AG04449 (cell line): ENCODE measurements around the gene ZNF628.

Experiments
- CTCF ChIA-PET: fragments of 350-600 bp; formaldehyde crosslinking; extraction: SDS; loops from one replicate; lab custom pipeline; 2021; ENCODE audit warnings: antibody characterized with exemption; lab: Yijun Ruan, JAX
- POLR2A ChIA-PET: fragments of 400-600, 350-600 bp; formaldehyde crosslinking; extraction: SDS; loops from one replicate; lab custom pipeline; 2020; ENCODE audit warnings: antibody characterized with exemption, inconsistent platforms; lab: Yijun Ruan, JAX
- DNase-seq: peaks from one replicate; pipeline ENCODE4 v3.0.0-alpha.2; 2010; ENCODE audit warnings: low read depth, low spot score
- H3K4me3 ChIP-seq: 2 replicates; pipeline ENCODE4 v1.5.1; 2011; ENCODE audit warnings: low read depth, mild to moderate bottlenecking, control low read depth, low read length
- TF ChIP-seq, protein P1 (sequence below): IDR thresholded peaks from one replicate; pipeline ENCODE4 v1.5.1; 2011; ENCODE audit warnings: mild to moderate bottlenecking, moderate library complexity, low read length, control low read depth, inconsistent platforms; ENCODE audit not compliant: insufficient read depth; ENCODE audit errors: missing control alignments

The ZNF628 gene

DNA sequence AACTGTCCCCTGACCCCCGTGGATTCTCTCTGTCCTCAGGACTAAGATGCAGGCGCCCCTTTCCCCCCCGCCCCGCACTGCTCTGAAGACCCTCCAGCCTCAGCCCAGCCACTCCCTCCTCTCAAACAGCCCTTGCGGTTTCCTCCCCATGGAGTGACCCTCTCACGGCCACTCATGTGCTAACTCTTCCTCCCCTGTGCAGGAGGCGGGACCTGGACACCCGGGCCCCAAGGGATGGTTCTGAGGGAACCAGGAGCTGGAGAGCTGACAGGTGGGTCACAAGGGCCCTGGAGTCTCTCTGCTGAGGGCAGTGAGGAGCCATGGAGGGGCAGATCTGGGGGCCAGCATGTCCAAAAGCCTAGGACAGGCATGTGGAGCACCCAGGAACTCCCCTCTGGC is 16.9 kb upstream of the ZNF628 start:
- POLR2A ChIA-PET = no interaction called here

DNA sequence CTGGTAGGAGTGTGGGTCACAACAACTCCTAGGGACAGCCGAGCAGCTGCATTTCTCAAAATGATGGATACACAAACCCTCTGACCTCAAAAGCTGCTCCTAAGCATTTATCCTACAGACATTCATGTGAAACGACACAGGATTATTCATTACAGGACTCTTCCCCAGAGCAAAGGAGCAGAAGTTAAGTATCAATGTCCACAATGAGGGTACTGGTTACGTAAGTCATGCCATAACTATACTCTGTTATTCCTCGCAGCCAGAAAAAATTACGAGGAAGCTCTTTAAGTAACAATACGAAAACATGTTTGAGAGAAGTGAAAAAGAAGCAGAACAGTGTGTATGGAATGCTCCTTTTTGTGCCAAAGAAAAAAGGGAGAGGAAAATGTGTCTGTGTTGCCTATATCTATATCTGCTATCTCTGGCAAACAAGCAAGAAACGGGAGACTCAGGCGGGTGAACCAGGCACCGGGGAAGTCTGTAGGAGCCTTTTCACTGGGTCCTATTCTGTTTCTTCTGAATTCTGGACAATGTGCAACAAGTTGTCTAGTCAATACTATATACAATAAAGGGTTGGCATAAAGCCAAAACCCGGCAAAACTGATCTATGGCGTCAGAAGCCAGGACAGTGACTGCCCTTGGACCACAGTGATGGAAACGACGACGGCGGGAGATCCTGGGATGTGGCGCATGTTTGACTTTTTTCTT is 16.3 kb upstream of the ZNF628 start:
- ChIA-PET POLR2A (no interaction called here), CTCF (interaction anchor here (0.7 to 3.4 kb wide), 13 partner anchors 8 to 320 kb away, joined by 3 to 30 read pairs (median 3); partner anchors contain the start of genes DNAAF3 and ZNF628)
- TF ChIP-seq, protein P1, sequence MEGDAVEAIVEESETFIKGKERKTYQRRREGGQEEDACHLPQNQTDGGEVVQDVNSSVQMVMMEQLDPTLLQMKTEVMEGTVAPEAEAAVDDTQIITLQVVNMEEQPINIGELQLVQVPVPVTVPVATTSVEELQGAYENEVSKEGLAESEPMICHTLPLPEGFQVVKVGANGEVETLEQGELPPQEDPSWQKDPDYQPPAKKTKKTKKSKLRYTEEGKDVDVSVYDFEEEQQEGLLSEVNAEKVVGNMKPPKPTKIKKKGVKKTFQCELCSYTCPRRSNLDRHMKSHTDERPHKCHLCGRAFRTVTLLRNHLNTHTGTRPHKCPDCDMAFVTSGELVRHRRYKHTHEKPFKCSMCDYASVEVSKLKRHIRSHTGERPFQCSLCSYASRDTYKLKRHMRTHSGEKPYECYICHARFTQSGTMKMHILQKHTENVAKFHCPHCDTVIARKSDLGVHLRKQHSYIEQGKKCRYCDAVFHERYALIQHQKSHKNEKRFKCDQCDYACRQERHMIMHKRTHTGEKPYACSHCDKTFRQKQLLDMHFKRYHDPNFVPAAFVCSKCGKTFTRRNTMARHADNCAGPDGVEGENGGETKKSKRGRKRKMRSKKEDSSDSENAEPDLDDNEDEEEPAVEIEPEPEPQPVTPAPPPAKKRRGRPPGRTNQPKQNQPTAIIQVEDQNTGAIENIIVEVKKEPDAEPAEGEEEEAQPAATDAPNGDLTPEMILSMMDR = no peak
- peak overlapping the region; percentile 98 for H3K4me3 ChIP-seq
- DNase-seq = no peak

More for the DNA sequence above, 16.9 kb upstream of the ZNF628 start:
- no peak for DNase-seq
- no peak overlapping the region for H3K4me3 ChIP-seq
- CTCF ChIA-PET = interaction anchor here (0.8 to 3.4 kb wide), 12 partner anchors 8 to 319 kb away, joined by 3 to 30 read pairs (median 4); partner anchors contain the start of genes DNAAF3 and ZNF628
- TF ChIP-seq, protein P1 = no peak

DNA sequence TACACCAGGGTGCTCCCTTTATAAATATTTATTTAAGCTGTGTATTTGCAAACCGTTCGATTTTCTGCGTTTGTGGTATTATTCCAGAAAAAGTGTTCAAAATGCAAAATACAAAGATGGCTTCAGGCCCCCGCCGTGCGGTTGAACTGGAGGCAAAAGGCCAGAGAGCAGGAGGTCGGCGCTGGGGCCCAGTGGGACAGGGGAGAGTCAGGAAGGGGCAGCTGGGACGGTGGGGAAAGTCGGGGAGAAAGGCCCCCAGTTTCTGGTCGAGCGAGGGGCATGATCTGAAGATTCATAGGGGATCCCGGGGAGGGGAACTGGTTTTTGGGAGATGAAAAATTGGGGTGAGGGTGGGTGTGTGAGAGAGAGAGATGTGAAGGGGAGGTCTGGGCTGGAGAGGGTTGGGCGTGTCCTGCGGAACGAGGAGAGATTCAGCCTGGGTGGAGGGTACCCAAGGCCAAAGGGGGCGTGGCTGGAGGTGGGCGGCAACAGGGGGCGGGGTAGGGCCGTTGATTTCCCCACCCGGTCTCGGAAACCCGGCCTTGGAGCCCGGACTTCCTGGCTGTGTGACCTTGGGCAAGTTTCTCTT is 15.7 kb upstream of the ZNF628 start:
- H3K4me3 ChIP-seq = peak overlapping the region; percentile 98
- TF ChIP-seq, protein P1 = no peak
- POLR2A ChIA-PET = no interaction called here
- no peak for DNase-seq
- CTCF ChIA-PET = interaction anchor here (0.7 to 2.9 kb wide), 7 partner anchors 9 to 320 kb away, joined by 3 to 25 read pairs (median 3); no protein-coding TSS in a partner anchor

DNA sequence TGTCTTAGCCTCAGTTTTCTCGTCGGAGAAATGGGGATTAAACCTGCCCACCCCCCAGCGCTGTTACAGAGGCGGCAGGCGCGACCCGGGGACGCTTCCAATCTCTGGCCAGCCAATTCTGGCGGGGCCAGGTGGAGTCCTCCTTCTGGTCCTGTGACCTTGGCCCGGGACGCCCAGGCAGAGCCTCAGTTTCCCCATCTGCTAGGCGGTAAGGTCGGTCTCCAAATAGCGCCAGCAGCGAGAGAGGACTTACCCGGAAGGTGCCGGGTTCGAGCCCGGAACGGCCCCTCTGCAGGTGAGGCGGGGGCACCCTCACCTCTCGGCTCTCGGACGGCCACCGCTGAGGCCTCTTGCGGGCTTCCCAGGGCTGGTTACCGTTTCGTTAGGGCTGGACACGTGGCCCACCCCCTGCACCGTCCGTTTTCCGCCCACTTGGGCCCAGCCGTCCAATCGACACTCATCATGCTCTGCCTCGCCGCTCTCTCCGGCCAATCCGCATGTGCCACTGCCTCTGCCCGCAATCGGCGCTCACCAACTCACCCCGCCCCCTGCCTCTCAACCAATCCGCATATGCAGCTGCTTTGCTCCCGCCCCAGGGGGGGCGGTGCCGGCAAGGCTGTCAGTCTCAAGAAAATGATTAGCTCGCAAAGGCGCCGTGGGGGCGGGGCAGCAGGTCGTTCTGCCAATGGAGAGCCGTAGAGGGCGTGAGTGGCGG is 15.0 kb upstream of the ZNF628 start, which contains the start of gene ISOC2:
TSS of gene ISOC2 (minus strand) at position 384 of the 715 bp plus-strand sequence. CDS start 5,156 bp downstream, outside the sequence.
- peak; percentile 98 for DNase-seq
- CTCF ChIA-PET = interaction anchor here (0.9 to 1.5 kb wide), 3 partner anchors 9 to 164 kb away, joined by 3 to 4 read pairs (median 3); no protein-coding TSS in a partner anchor
- TF ChIP-seq, protein P1 = no peak
- POLR2A ChIA-PET = interaction anchor here (0.7 to 1.0 kb wide), 6 partner anchors 10 to 71 kb away, joined by 3 to 9 read pairs (median 4); partner anchors contain the start of genes UBE2S and ZNF628
- peak within 1 kb of the TSS; percentile 98 for H3K4me3 ChIP-seq

DNA sequence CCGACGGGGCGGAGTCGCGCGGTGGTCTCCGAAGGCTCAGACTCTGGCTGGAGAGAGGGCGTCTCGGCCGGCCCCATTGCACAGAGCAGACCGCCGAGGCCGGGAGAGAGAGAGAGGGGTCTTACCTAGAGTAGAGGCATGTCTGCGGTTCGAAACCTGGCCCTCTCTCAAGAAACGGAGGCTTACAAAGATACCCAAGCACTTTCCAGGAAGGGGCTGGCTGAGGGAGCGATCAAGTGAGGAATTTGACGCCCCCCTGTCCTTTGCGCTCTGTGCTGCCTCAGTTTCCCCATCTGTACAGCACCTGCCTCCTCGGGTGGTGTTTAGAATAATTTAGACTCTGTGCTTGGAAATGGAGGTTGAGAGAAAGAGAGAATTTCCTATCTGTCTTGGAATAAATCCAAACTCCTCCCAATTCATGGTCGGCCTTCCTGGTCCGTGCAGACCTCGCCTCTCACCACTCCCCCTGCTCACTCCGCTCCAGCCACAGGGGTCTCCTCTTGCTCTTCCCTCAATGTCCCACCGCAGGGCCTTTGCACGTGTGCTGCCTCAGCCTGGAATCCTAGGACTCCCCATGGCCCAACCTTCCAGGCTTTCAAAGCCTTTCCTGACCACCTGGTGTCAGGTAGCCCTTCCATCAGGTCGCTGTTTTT is 14.3 kb upstream of the ZNF628 start:
- peak overlapping the region; percentile 66 for H3K4me3 ChIP-seq
- CTCF ChIA-PET = interaction anchor here (0.9 to 1.5 kb wide), 3 partner anchors 9 to 42 kb away, joined by 3 to 11 read pairs (median 4); no protein-coding TSS in a partner anchor
- TF ChIP-seq, protein P1 = no peak
- DNase-seq = no peak
- POLR2A ChIA-PET = interaction anchor here (0.7 to 1.0 kb wide), 6 partner anchors 9 to 72 kb away, joined by 3 to 9 read pairs (median 4); partner anchors contain the start of genes UBE2S and ZNF628
